Activated T-cell treated with anti-CD3 and anti-CD28 coated beads, Interleukin-2, amount 50 U/mL, for 1 hour (primary cell): ENCODE data around the gene CLEC4F.
"Not testable (repeated sequence)": the region's sequence is repeated elsewhere in the genome, so short reads cannot be mapped to it uniquely, and the experiment has no call there.

Experiments used
- DNase-seq: peaks from one replicate; pipeline ENCODE4 v3.0.0-alpha.2; 2020

The CLEC4F gene

DNA sequence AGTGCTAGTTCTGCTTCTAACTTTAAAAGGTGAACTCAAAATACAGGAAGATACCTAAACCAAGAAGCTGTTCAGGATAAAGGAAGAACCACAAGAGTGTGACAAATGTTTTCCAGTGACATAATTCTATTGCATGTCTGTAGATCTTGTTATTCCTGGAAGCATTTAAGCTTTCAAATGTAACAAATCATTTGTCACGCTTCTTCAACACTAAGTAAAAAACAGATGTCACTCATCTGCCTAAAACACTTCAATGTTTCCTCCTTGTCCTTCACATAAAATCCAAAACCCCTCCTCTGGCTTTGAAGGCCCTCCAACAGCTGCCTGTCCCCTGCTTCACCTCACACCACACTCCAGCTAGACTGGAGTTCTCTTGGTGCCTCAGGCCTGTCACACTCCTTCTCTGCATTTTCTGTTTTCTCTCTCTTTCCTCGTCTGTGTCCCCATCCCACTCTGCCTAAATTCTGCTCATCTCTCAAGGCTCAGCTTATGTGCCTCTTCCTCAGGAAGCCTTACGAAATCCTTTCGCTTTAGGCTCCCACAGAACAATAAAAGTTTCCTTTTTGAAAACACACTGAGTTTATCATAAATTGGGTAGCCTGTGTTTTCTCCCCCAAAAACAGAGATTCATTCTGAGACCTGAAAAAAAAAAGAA is 6.4 kb upstream of the CLEC4F start:
- no peak for DNase-seq

DNA sequence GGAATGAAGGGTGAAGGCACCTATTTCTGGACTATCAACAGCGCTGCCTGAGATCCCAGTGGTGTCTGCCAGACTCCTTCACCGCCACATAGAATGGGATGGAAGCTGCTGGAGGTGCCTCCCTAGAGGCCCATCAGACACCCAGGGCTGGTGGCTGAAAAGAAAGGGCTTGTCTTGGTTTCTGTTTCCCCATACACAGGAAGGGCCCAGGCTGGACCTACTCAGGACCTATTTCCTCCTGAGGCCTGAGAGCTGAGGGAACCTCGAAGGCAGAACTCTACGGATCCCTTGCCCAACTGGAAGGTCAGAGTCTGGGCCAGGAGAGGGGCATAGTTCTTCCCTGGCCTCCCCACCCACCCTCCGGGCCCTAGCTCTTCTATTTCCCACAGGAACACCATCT is 2.9 kb upstream of the CLEC4F start:
- DNase-seq: no peak

- no peak for DNase-seq
Measured at GRCh38 chr2:70822843-70823242, 2.4 kb upstream of the CLEC4F start.

DNA sequence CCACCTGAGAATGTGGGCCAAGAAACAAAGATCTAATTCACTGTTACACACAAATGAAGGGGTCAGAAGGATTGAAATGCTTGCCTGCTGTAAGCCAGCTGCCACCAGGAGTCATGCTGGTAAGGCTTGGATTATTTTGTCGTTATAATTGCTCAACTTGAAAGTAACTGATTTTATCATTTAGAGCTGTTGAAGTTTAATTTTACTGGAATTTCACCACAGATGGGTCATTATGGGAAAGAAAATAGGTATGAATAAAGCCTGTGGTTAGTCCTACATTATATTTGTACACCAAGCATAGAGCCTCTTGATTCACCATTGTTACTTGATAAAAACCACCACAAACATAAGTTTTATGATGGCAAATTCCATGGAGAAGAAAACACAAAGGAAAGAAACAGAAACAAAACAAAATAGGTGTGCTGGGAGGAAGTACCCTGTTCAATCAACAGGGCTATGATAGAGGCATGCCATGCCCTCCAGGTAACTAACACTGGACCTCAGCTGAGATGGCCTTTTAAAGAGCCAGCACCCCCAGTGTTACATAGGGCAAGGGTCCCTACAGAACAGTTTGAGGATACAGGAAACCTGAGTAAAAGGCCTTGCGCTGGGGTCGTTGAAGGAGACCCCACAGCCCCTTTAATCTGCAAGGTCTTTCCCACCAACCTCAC is 3.0 kb downstream of the CLEC4F start:
- no peak for DNase-seq

DNA sequence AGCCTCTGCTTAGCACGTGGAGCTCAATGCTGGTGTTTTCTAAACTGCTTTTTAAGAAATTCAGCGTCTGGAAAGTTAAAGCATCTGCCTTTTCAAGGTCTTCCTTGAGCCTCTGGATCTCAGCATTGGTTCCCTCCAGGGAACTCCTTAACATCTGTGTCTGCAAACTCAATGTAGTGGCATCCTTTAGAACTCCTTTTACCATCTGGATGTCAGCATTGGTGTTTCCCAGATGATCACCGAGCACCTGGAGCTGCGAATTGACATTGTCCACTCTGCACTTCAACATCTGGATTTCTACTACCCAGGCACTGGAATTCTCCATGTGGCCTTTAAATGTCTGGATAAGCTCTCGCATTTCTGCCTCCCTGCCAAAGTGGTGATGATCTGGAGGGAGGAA is 3.7 kb downstream of the CLEC4F start:
- no peak for DNase-seq

- no peak for DNase-seq
Measured at GRCh38 chr2:70808983-70809958, 11.1 kb downstream of the CLEC4F start.

GRCh38 chr2:70807828-70808118 is 12.6 kb downstream of the CLEC4F start:
- DNase-seq: no peak

DNA sequence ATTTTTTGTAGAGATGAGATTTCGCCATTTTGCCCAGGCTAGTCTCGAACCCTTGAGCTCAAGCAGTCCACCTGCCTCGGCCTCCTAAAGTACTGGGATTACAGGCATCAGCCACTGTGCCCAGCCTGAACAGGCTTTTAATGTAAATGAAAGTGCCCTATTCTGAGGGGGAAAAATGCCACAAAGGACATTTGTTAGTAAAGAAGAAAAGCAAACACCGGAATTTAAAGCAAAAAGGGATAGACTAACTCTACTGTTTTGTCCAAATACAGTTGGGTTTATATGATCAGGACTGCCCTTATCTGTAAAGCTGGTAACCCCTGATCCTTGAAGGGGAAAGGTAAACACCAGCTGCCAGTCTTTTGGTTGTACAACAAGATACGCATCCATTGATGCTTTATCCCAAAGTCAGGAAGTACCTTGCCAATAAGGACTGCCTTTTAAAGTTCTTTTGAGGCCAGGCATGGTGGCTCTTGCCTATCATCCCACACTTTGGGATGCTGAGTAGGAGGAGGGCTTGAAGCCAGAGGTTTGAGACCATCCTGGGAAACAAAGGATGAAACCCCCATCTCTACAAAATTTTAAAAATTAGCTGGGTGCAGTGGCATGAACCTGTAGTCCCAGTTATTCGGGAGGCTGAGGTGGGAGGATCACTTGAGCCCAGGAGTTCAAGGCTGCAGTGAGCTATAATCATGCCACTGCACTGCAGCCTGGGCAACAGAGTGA is 13.1 kb downstream of the CLEC4F start:
- no peak for DNase-seq

DNA sequence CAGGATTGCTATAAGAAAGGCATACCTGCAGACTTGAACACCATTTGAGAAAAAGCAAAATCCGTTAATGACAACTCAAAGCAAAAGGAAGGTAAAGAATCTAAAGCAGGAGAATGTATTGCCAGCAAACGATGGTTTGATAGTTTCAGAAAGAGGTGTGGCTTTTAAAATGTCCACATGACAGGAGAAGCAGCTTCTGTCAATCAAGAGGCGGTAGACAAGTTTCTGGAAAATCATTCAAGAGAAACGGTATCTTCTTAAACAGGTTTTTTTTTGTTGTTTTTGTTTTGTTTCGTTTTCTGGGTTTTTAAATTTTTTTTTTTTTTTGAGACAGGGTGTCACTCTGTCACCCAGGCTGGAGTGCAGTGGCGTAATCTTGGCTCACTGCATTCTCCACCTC is 13.8 kb downstream of the CLEC4F start:
- no peak for DNase-seq

GRCh38 chr2:70806013-70806412 is 14.4 kb downstream of the CLEC4F start:
- no peak for DNase-seq

- no peak for DNase-seq
Measured at GRCh38 chr2:70801607-70802263, 18.7 kb downstream of the CLEC4F start.

DNA sequence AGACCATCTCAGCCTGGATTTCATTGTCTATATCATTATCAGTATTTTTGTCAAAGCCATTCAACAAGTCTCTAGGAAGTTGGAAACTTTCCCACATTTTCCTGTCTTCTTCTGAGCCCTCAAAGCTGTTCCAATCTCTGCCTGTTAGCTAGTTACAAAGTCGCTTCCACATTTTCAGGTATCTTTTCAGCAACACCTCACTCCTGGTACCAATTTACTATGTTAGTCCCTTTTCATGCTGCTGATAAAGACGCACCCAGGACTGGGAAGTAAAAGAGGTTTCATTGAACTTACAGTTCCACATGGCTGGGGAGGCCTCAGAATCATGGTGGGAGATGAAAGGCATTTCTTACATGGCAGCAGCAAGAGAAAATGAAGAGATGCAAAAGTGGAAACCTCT is 20.7 kb downstream of the CLEC4F start:
- DNase-seq: no peak

GRCh38 chr2:70797996-70798395 is 22.4 kb downstream of the CLEC4F start:
- not testable (repeated sequence) for DNase-seq

DNA sequence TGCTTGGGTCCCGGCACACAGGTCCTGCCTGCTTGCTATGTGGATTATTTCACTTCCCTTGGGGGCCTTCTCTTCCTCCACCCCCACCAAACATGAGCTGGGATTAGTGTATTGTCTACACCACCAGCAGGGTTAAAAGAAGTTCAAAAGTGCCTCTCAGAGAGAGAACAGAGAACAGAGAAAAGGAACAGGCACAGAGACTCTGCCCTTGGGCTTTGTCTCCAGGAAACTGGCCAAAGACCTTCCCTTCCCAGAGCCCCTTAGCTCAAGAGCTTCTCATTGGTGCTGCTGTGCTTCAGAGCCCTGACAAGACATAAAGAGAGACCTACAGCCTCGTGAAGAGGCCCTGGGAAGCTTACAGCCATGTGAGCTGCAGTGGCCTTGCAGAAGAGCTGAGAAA is 22.9 kb downstream of the CLEC4F start:
- no peak for DNase-seq

DNA sequence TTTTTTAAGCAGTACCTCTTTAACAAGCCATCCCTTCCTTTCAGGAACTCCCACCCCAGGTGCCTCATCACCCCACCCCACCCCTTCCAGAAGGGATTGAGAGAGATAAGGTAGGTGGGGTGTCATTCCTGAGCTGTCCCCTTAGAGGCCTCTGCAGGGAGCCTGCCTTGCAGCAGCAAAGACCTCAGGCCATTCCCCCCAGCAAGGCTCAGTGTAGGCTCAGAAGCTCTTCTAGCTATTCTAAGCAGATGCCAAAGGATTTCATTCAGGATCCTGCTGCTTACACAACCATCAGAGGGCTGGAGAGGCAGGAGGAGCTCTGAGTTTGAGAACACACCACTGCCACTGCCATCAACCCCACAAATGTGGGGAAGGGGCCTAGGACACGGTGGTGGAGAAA is 24.1 kb downstream of the CLEC4F start:
- no peak for DNase-seq

DNA sequence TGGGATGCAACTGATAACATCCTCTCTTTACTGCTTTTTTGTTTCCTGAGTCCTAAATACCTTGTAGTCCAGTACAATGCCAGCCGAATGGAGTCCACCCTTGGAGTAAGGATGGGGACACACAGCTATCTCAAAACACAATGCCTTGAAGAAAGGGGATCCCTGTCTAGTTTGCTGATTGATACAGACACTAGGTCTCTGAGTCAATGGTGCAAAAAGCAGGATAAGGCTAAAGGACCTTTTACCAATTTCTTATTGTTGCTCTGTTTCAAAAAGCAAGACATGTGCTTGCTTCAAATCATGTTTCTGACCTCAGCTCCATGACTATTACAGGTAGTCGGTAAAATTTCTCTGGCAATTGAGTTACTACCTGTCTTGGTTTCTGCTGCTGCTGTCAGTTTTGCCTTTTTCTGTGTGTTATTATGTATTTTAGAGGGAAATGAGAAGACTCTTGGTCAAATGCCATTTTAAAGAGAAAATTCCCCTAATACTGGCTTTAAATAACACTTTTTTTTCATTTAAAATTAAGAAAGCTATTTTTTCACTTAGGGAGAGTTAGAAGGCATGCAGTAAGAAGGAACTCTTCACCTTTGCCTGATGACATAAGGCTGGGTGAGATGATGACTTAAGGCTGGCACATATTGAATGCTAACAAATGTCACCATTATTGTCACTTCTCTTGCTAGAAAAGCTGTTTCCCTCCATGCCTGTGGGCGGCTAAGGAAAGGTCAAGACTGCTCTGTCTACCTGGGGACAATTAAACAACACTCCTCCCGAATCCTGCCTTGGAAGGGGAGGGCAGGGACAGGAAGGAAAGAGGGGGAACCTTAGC is 25.0 kb downstream of the CLEC4F start:
- DNase-seq: no peak

GRCh38 chr2:70793450-70793849 is 26.9 kb downstream of the CLEC4F start:
- DNase-seq: no peak

GRCh38 chr2:70790136-70790828 is 30.1 kb downstream of the CLEC4F start, which contains the start of gene FIGLA:
Gene FIGLA, minus strand, starts transcription at chr2:70790643. Its CDS starts 5 bp downstream, at chr2:70790638.
- DNase-seq: no peak

DNA sequence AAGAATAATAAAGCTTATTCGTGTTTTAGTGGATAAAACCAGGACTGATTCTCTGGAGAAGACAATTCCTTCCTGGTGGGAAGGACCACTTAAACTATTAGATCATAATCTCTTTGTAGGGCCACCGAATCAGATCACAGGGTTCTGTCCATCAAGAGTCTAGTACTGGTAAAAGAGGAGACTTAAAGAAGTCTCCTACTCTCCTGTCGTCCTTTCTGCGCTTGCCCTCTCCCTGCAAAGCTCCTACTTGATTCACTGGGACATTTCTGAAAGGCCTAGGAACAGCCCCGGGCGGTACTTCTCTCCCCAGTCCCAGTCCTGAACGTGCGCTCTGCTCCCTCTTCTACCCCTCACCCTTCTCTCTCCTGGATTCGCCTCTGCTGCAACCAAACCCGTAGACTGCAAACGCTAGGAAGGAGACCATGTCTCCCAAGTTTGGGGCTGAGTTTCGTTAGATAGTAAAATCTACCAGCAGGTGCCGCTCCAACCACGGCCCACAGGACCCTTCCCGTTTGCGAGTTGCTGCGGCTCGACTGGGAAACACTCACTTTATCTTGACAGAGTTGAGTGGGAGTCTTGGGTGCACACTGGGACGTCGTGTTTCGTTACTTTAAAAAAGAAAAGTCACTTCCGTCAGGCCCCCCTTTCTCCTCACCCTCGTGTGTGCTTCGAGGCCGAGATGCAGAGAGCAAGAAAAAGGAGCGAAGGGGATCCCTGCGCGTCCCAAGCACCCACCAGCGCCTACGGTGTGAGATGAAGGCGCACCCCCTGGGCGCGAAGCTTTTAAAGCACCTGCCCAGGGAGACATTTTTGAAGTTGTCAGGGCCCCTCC is 30.9 kb downstream of the CLEC4F start:
- DNase-seq: peak; percentile 68
